COLO829 (cell line): ENCODE data around the gene PKM.
A peak's percentile ranks its signal among the peaks of the same experiment; 100 is the strongest.

Experiments
- DNase-seq: peaks from one replicate; pipeline ENCODE4 v3.0.0; 2012; ENCODE audit warnings: low spot score

The PKM gene

DNA sequence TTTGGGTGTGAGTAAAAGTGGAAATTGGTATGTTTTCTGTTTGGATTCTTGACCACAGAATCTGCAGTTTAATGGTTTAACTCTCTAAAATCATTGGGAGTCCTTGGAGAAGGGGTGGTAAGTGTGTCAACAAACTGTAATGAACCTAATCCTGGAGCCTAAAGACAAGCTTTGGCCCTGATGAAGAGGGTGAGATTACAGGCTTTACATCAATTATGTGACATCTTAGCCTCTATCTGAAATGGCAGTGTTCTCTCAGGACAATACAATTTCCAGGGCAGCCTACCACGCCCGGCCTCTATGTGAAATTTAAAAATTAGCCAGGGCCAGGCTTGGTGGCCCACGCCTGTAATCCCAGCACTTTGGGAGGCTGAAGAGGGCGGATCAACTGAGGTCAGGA, 4.3 kb upstream of the PKM start:
- DNase-seq: no peak

DNA sequence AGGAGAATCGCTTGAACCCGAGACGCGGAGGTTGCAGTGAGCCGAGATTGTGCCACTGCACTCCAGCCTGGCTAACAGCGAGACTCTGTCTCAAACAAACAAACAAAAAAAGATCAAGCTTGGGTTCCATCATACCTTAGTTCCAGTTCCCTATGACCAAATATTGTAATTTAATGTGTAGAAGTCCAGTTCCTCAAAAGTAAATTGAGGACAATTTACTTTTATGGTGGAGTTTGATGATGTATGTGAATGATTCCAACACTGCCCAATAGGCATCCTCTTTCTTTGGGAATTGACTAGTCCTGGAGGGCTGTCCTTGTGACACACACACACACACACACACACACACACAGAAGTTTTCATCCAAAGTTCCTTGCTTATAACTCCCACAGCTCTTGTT, 2.8 kb upstream of the PKM start:
- DNase-seq: no peak

- DNase-seq: peak; percentile 69
These were observed 966 bp upstream of the PKM start for GRCh38 chr15:72231833-72232478.

DNA sequence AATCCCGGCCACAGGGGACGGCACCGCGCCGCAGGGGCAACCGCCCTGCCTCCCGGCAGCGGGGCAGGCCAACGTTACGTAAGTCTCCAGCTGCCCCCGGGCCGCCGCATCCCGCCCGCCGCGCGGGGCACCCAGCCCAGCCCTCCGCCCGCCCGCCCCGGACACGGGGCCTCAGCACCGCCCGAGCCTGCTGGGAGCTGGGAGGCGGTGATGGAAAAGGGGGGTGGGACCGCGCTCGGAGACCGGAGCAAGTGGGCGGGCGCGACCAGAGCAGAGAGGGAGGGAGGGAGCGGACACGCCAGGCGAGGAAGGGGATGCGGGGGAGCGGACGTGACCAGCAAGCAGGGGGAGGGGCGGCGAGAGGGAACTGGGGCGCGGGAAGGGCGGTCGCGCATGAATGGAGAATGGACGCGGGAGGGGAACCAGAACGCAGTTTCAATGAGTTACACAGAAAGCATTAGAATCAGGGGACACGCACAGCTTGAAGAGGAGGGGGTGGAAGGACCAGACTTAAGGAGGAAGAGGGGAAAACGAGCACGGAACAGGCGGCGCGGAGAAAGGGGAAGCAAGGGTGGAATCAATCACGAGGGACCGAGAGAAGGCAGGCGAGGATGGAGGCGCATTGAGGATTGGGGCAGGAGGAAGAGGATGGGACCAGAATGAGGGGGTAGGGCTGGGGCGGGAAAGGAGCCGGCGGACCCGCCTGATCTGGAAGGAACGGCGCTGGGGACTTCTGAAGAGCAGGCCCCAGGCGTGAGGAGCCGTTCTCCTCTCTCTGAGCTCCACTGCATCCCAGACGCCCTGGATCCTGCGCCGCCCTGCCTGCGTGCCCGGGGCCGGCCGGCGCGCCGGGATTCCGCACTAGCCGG, 559 bp downstream of the PKM start:
- no peak for DNase-seq

DNA sequence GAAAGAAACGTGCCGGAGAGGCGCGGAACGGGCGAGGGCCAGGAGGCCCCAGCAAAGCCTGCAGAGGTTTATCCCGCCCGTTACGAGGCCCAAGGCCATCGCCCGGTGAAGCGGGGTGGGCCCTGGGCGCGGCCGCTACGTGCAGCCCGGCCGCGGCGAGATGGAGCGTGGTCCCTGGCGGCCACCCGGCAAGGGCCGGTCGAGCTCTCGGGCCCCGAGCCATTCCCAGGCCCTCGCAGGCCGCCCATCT, 1.1 kb downstream of the PKM start:
- DNase-seq: no peak

DNA sequence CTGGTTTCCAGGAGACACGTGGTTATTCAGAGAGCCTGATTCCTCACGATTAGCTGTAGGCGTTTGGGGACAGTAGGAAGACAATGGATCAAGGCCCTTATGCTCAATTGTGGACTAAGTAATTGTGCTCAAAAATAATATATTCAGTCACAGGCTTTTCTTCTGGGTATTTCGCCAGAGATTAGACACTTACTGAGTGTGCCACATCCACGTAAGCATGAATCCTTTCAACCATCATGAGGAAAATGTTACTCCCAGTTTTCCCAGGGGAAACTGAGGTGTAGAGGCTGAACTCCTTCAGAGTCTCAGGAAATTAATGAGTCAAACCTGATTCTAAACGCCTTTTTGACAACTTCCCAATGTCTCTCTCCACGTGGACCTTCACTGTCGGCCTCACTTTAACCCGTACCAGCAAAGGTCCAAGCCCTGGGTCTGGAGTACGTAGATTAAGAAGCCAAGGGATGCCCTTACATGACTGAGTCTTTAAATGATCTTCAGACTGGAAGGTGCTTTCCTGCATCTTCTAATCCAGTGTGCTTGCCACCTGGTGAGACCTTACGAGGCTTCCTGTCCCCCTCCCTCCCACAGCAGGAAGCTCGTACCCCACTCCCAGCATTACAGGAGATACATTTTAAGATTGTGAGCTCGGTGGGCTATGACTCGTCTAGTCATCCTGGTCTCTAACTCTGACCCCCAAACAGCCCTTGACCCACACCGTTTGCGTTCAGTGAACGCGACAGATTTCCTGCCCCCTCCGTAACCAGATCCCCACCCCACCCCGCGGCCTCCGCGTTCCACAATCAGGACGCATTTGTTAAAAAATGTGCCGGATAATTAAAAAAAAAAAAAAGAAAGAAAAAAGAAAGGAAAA, 1.7 kb downstream of the PKM start:
- DNase-seq: no peak

- no peak for DNase-seq
These were observed 3.3 kb downstream of the PKM start for GRCh38 chr15:72227720-72228119.

GRCh38 chr15:72227192-72227586, 3.8 kb downstream of the PKM start:
- DNase-seq: no peak

DNA sequence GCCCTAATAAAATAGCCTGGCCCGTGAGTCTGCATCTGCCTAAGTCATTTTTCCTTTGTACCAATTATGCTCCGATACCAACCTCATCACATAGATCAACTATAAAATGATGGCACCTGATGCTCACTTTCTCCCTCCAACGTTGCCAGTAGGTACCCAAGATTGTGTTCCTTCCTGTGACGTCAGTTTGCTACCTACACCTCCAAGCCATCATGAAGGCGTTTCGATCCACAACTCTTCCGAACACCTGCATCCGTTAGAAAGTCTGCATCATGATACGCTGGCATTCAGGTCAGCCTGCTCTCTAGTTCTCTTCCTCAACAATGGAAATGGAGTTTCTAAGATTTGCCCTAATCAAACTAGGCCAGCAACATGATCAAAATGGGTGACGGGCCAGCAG, 7.7 kb downstream of the PKM start:
- no peak for DNase-seq

GRCh38 chr15:72222393-72222792, 8.6 kb downstream of the PKM start:
- DNase-seq: no peak

- no peak for DNase-seq
These were observed 10.3 kb downstream of the PKM start for GRCh38 chr15:72220687-72221086.

DNA sequence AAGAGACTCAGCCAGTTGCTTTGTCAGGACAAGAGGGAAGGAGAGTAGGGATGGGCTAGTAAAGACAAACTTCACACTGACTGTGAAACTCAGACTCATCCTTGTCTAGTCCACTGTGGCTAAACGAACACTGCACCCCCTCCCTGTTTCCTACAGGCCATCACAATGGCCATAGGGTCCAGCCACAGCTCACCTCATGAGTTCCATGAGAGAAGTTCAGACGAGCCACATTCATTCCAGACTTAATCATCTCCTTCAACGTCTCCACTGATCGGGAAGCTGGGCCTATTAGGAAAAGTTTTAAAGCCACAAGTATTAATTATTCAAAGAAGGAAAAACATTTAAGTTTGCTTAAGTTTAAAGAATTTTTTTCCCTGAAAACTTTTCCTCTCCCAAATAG, 13.8 kb downstream of the PKM start:
- DNase-seq: no peak

GRCh38 chr15:72216079-72216478, 14.9 kb downstream of the PKM start:
- DNase-seq: no peak

DNA sequence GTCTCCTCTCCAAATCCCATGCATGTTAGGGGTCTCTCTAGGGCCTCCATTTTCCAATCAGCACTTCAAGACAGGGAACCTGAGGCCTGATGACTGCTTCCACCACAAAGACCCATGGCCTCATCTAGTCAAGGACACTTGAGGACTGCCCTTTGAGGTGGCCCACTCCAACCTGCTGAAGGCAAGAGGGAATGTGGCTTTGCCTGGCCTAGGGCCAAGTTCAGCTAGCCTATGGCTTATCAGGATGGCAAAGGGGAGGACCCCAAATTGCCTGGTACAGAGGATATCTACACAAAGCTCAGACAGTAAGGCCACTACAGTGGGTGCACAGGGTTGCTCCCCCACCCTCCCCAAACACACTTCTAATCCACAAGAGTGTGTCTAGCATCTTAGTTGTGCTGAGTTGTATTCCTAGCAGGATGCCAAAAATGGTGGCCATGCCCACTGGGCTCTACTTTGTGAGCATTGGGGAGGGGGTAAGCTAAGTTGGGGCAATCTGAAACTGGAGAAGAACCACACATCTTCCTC, 23.4 kb downstream of the PKM start:
- DNase-seq: no peak

DNA sequence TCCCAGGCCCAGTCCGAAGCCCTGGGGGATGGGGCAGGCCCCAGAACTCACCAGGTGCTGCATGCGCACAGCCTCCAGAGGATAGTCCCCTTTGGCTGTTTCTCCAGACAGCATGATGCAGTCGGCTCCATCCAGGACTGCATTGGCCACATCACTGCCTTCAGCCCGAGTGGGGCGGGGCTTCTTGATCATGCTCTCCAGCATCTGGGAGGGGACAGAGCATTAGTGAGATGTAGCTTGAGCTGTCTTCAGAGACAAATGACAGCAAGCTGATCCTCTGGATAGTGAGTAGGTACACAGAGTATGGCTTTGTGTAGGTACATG, 24.4 kb downstream of the PKM start:
- no peak for DNase-seq

GRCh38 chr15:72205896-72206676, 24.9 kb downstream of the PKM start:
- no peak for DNase-seq

DNA sequence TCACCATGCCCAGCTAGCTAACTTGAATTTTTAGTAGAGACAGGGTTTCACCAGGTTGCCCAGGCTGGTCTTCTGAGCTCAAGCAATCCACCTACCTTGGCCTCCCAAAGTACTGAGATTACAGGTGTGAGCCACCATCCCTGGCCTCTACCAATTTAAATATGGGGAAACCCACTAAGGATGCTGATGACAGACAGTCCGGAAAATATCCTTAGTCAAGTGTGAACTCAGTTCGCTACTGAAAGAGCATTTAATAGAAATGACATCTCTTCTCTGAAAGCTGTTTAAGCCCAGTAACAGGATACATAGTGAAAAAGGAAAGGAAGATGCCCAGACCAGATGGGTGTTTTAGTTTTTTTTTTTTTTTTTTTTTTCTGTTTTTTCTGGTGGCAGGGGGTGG, 25.7 kb downstream of the PKM start:
- no peak for DNase-seq

GRCh38 chr15:72203507-72203837, 27.5 kb downstream of the PKM start:
- peak; percentile 25 for DNase-seq

DNA sequence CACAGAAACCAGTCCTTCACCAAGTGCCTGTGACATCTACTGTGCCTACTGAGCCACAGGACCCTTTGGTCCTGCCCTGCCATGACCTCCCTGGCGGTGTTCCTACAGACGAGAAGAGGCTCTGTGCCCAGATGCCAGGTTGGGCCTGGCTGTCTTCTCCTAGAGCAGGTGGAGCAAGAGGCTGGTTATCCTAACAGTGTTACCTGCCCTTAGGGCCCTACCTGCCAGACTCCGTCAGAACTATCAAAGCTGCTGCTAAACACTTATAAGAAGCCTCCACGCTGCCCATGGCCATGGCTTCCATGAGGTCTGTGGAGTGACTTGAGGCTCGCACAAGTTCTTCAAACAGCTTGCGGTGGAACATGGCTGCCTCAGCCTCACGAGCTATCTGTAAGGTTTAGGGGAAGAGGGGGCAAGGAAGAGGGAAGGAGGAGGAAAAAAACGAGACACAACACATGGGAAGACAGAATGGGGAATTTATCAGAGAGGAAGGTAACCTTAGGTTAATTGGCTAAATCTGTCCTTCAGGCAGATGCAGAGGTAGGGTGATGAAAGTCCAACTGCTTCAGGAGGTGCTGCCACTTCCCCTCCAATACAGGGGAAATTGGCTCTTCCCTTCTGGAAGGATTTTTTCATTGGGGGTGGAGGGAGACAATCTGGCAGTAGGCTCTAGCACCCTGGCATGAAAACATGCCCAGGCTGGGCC, 28.0 kb downstream of the PKM start:
- no peak for DNase-seq

DNA sequence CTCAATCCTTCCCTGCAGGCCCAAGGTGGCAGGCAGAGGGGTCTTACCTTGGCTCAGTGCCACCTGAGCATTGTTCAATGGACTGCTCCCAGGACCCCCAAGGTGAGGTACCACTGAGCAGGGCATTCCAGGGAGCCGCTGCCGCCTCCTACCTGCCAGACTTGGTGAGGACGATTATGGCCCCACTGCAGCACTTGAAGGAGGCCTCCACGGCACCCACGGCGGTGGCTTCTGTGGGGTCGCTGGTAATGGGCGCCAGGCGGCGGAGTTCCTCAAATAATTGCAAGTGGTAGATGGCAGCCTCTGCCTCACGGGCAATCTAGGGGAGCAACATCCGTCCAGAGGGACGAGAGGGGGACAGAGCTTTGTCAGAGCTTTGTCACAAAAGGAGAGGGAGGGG, 28.7 kb downstream of the PKM start:
- DNase-seq: no peak

- no peak for DNase-seq
These were observed 29.5 kb downstream of the PKM start for GRCh38 chr15:72201391-72201921.
